ENCODE data around the gene ALDH3B1. TPM values are rescaled to one million over a fixed set of nuclear protein-coding genes. Genes with fewer than 3 reads are reported as not detected.

ALDH3B1 gene
- total RNA-seq, 1 donor from 2014 or later, result 1.3 TPM

DNA sequence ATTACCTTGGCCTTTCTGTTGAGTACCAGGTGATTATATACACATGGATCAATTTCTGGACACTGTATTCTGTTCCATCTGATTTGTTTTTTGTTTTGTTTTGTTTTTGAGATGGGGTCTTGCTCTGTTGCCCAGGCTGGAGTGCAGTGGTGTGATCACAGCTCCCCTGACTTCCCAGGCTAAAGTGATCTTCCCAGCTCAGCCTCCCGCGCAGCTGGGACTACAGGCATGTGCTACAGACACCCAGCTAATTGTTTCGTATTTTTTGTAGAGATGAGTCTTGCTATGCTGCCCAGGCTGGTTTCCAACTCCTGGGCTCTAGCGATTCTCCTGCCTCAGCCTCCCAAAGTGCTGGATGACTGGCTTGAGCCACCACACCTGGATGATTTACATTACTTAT, 47.7 kb downstream of the ALDH3B1 start:
- Histone ChIP-seq H3K79me2 (ENCODE audit: insufficient read depth, low read length) (no peaks in the 10 kb centered on the region), H3K27ac (ENCODE audit: low read depth, low read length) (no peak overlapping the region), H3K4me1 (ENCODE audit: insufficient read depth, low read length) (no peaks in the 10 kb centered on the region), H3K36me3 (ENCODE audit: insufficient read depth, low read length) (peaks cover 7% of the 10 kb centered on the region), H2AFZ (ENCODE audit: low read depth, low read length) (no peak overlapping the region), H3K27me3 (ENCODE audit: insufficient read depth, low read length) (no peaks in the 10 kb centered on the region), H3K4me3 (ENCODE audit: insufficient read depth, low read depth, low read length) (no peak overlapping the region), H3K9ac (ENCODE audit: low read length) (no peak overlapping the region), H3K4me2 (ENCODE audit: low read length) (no peak overlapping the region), H4K20me1 (ENCODE audit: insufficient read depth, low read length) (no peaks in the 10 kb centered on the region), H3K9me3 (ENCODE audit: insufficient read depth, low read depth, low read length) (no peaks in the 10 kb centered on the region)
- DNase-seq (ENCODE audit: low read depth) (no peak), FAIRE-seq (no peak)
- Mint-ChIP-seq H3K36me3 (ENCODE audit: low read depth, unreplicated experiment) (peaks cover 43% of the 10 kb centered on the region), H3K27me3 (ENCODE audit: low read depth, unreplicated experiment) (no peaks in the 10 kb centered on the region), H3K9me3 (ENCODE audit: unreplicated experiment) (no peaks in the 10 kb centered on the region), H3K27ac (ENCODE audit: unreplicated experiment) (no peak overlapping the region), H3K4me3 (ENCODE audit: unreplicated experiment) (no peak overlapping the region), H3K4me1 (ENCODE audit: low read depth, unreplicated experiment) (no peaks in the 10 kb centered on the region)
- TF ChIP-seq EZH2 (IDR thresholded peaks at IDR 0.05; ENCODE audit: insufficient read depth, low read length), result no peak
- TF ChIP-seq, protein P1, sequence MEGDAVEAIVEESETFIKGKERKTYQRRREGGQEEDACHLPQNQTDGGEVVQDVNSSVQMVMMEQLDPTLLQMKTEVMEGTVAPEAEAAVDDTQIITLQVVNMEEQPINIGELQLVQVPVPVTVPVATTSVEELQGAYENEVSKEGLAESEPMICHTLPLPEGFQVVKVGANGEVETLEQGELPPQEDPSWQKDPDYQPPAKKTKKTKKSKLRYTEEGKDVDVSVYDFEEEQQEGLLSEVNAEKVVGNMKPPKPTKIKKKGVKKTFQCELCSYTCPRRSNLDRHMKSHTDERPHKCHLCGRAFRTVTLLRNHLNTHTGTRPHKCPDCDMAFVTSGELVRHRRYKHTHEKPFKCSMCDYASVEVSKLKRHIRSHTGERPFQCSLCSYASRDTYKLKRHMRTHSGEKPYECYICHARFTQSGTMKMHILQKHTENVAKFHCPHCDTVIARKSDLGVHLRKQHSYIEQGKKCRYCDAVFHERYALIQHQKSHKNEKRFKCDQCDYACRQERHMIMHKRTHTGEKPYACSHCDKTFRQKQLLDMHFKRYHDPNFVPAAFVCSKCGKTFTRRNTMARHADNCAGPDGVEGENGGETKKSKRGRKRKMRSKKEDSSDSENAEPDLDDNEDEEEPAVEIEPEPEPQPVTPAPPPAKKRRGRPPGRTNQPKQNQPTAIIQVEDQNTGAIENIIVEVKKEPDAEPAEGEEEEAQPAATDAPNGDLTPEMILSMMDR (IDR thresholded peaks at IDR 0.05; ENCODE audit: insufficient read depth, low read depth, low read length), result no peak

DNA sequence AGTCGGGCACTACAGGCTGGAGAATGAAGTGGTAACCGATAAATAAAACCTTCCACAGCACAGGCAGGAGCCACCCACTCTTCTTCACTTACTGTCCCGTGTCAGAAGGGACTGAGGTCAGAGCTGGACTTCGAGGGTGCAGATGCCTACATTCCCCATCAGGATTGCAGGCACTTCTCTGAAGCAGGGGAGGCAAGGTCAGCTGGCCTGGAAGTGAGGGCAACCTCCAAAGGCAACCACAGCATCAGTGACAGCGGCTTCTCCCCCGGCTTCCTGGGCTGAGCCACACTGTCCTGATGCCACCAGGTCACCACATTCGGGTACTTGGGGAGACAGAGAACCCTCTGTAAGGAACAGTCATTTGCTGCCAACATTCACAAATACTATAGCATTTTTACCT, 51.4 kb downstream of the ALDH3B1 start:
- TF ChIP-seq, protein P1 (IDR thresholded peaks at IDR 0.05; ENCODE audit: insufficient read depth, low read depth, low read length), result no peak
- no peak for TF ChIP-seq EZH2 (IDR thresholded peaks at IDR 0.05; ENCODE audit: insufficient read depth, low read length)
- H3K4me3 ChIP-seq (ENCODE audit: insufficient read depth, low read depth, low read length), result no peak overlapping the region
- Mint-ChIP-seq H3K4me1 (ENCODE audit: low read depth, unreplicated experiment) (peaks cover 10% of the 10 kb centered on the region), H3K27ac (ENCODE audit: unreplicated experiment) (no peak overlapping the region), H3K27me3 (ENCODE audit: low read depth, unreplicated experiment) (no peaks in the 10 kb centered on the region), H3K4me3 (ENCODE audit: unreplicated experiment) (no peak overlapping the region), H3K36me3 (ENCODE audit: low read depth, unreplicated experiment) (peaks cover 49% of the 10 kb centered on the region), H3K9me3 (ENCODE audit: unreplicated experiment) (no peaks in the 10 kb centered on the region)
- H2AFZ ChIP-seq (ENCODE audit: low read depth, low read length), result no peak overlapping the region
- no peak overlapping the region for H3K9ac ChIP-seq (ENCODE audit: low read length)
- no peak overlapping the region for H3K27ac ChIP-seq (ENCODE audit: low read depth, low read length)
- no peak for DNase-seq (ENCODE audit: low read depth)
- peaks cover 9% of the 10 kb centered on the region for H3K36me3 ChIP-seq (ENCODE audit: insufficient read depth, low read length)
- no peaks in the 10 kb centered on the region for H3K4me1 ChIP-seq (ENCODE audit: insufficient read depth, low read length)
- no peaks in the 10 kb centered on the region for H3K9me3 ChIP-seq (ENCODE audit: insufficient read depth, low read depth, low read length)
- H3K79me2 ChIP-seq (ENCODE audit: insufficient read depth, low read length), result no peaks in the 10 kb centered on the region
- no peaks in the 10 kb centered on the region for H3K27me3 ChIP-seq (ENCODE audit: insufficient read depth, low read length)
- H3K4me2 ChIP-seq (ENCODE audit: low read length), result no peak overlapping the region
- no peak for FAIRE-seq
- no peaks in the 10 kb centered on the region for H4K20me1 ChIP-seq (ENCODE audit: insufficient read depth, low read length)

DNA sequence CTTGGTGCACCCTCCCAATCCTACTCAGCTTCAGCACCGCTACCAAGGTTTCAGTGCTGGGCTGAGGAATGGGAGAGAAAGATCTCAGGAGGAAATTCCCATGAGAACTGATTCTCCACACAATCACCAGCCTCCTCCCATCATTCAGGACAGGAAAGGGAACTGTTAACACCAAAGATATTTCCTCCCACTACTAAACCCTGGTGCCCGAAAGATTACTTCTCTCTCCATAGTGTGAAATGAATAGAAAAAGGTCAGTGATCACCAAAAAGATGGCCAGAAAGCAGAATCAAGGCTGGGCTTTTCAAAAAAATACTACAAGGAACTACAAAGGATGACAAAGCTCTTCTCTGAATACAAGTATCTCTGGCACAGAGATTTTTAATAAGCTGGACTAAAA, 54.8 kb downstream of the ALDH3B1 start:
- Mint-ChIP-seq H3K4me3 (ENCODE audit: unreplicated experiment) (no peak overlapping the region), H3K9me3 (ENCODE audit: unreplicated experiment) (no peaks in the 10 kb centered on the region), H3K36me3 (ENCODE audit: low read depth, unreplicated experiment) (peaks cover 42% of the 10 kb centered on the region), H3K27ac (ENCODE audit: unreplicated experiment) (no peak overlapping the region), H3K4me1 (ENCODE audit: low read depth, unreplicated experiment) (peaks cover 18% of the 10 kb centered on the region), H3K27me3 (ENCODE audit: low read depth, unreplicated experiment) (no peaks in the 10 kb centered on the region)
- no peak overlapping the region for H2AFZ ChIP-seq (ENCODE audit: low read depth, low read length)
- FAIRE-seq (no peak), DNase-seq (ENCODE audit: low read depth) (no peak)
- TF ChIP-seq, protein P1 (IDR thresholded peaks at IDR 0.05; ENCODE audit: insufficient read depth, low read depth, low read length), result no peak
- TF ChIP-seq EZH2 (IDR thresholded peaks at IDR 0.05; ENCODE audit: insufficient read depth, low read length), result no peak
- H3K9me3 ChIP-seq (ENCODE audit: insufficient read depth, low read depth, low read length), result no peaks in the 10 kb centered on the region
- no peaks in the 10 kb centered on the region for H3K27me3 ChIP-seq (ENCODE audit: insufficient read depth, low read length)
- peaks cover 11% of the 10 kb centered on the region for H3K36me3 ChIP-seq (ENCODE audit: insufficient read depth, low read length)
- H3K4me1 ChIP-seq (ENCODE audit: insufficient read depth, low read length), result no peaks in the 10 kb centered on the region
- H3K9ac ChIP-seq (ENCODE audit: low read length), result no peak overlapping the region
- H3K4me2 ChIP-seq (ENCODE audit: low read length), result no peak overlapping the region
- H3K79me2 ChIP-seq (ENCODE audit: insufficient read depth, low read length), result no peaks in the 10 kb centered on the region
- H3K27ac ChIP-seq (ENCODE audit: low read depth, low read length), result no peak overlapping the region
- H3K4me3 ChIP-seq (ENCODE audit: insufficient read depth, low read depth, low read length), result no peak overlapping the region
- no peaks in the 10 kb centered on the region for H4K20me1 ChIP-seq (ENCODE audit: insufficient read depth, low read length)
